ENCODE data around the gene PPFIA2.
"Not testable (repeated sequence)": the region's sequence is repeated elsewhere in the genome, so short reads cannot be mapped to it uniquely, and the experiment has no call there.

The PPFIA2 gene

GRCh38 chr12:81659310-81659709 lies 99.8 kb downstream of the PPFIA2 start:
- DNase-seq: not testable (repeated sequence)

GRCh38 chr12:81644503-81644902 lies 114.6 kb downstream of the PPFIA2 start:
- peak; percentile 42 for DNase-seq

DNA sequence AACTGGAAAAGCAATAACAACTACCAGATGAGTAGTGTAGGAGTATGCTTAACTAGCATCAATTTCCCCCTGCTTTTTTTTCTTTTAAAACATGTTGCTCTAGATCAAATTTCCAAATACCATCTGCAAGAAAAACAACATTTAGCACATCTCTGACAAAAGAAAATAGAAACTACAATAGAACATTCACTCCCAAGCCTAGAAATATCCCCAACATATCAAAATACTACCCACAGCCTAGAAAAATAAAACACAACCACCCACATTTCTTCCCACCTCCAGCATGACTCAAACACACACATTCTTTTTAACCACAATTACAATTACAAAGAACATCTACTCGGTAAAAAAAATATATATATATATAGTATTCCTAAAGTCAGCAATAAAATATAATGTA lies 120.0 kb downstream of the PPFIA2 start:
- DNase-seq: peak; percentile 60

DNA sequence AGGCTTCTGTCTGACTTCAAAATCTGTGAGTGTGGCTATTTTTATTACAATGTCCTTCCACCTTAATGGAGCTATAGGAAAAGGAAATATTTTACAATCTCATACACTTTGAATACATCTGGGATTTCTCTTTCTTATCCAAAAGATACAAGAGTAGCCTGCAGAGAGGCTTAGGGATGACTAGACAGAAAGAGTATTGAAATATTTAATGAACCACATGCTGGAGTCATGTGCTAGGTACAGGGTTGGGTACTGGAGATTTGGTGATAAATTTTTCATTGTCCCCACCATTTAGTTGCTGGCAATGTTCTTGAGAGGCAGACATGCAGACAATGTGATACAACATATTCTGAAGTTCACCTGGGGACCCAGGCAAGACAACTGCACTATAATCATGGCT lies 126.0 kb downstream of the PPFIA2 start:
- no peak for DNase-seq

- DNase-seq: peak; percentile 75
Measured at GRCh38 chr12:81627336-81628189, 131.6 kb downstream of the PPFIA2 start.

GRCh38 chr12:81626406-81626805 lies 132.7 kb downstream of the PPFIA2 start:
- DNase-seq: no peak

- no peak for DNase-seq
Measured at GRCh38 chr12:81617915-81618314, 141.2 kb downstream of the PPFIA2 start.

- no peak for DNase-seq
Measured at GRCh38 chr12:81615026-81615588, 144.0 kb downstream of the PPFIA2 start.

DNA sequence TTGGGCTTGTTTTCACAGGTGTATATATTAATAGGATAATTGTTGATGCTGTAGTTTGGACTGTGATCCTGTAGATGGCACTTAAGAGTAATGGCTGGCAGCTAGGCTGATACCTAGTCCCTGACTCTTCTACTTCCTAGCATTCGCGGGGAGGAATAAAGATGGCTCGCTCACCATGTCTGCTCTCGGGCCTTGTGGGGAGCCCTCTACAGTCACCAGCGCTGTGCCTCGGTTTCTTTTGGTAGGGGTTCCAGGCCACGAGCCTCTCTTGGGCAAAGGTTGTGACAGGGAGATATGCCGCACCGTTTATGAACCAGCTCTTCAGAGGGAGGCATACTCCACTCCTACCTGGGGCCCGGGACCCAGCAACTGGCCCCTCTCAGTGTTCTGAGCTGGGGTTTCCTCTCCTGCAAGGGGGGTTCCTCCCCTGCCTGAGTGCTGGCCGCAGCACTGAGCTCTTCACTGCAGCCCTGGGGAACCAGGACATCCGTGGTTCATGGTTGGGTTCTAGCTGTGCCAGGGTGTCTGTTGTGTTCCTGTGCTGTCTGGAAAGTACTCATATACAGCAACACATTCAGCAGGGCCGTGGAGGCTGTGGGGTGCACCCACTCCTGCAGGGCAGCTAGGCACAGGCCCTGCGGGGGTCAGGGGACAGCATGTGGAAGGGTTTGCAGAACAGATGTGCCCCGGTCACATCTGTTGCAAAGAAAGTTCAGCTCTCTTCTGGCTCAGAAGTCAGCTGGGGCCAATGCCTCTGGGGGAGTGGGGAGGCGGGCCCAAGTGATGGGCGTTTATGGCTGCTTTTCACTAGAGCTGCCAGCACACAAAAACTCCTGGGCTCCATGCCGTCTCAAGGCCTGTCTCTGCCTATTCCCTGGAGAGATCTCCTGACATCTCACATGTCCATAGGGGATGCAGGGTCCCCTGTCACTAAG lies 147.9 kb downstream of the PPFIA2 start:
- DNase-seq: peak; percentile 8

DNA sequence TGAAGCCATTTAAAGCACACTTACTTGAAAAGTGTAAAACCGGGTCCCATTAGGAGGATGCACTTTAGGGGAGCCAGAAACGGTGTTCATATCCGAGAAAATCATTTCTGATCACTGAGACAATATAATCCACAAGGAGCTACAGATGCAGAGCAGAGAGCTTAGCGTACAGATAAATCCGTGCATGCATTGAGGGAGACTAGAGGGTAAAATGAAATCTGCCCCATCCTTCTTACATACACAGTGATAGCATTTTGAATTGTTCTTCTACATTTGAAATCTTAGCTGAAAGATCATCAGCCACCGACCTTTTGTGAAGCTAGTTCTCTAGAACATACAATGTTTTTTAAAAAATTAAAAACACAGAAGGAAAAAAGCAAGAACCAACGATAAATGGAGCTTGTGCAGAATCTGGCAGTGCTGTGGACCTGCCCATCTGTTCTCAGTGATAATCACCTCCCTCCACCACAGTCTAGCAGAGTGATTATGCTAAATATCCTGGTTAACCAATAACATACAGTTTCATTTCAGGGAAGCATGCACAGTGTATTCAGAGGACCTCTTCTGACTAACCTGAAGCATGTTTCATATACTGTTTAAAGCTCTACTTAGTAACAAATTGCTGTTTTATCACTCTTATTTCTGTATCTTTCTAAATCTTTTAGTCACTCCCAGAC lies 161.1 kb downstream of the PPFIA2 start:
- no peak for DNase-seq

GRCh38 chr12:81596558-81596957 lies 162.6 kb downstream of the PPFIA2 start:
- no peak for DNase-seq

GRCh38 chr12:81591256-81591655 lies 167.9 kb downstream of the PPFIA2 start:
- no peak for DNase-seq

GRCh38 chr12:81590703-81591102 lies 168.4 kb downstream of the PPFIA2 start:
- not testable (repeated sequence) for DNase-seq

GRCh38 chr12:81588235-81589008 lies 170.7 kb downstream of the PPFIA2 start:
- DNase-seq: no peak

DNA sequence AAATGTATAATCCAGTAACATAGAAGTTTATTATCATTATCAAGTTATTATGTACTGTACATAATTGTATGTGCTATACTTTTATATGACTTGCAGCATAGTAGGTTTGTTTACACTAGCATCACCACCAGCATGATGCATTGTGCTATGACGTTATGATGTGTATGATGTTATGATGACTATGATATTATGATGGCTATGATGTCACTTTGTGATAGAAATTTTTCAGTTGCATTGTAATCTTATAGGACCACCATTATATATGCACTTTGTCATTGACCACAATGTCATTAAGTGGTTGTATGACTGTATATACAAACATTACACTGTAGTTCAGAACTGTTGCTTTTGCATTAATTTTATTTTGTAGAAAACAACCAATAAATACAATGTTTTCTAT lies 173.4 kb downstream of the PPFIA2 start:
- no peak for DNase-seq

DNA sequence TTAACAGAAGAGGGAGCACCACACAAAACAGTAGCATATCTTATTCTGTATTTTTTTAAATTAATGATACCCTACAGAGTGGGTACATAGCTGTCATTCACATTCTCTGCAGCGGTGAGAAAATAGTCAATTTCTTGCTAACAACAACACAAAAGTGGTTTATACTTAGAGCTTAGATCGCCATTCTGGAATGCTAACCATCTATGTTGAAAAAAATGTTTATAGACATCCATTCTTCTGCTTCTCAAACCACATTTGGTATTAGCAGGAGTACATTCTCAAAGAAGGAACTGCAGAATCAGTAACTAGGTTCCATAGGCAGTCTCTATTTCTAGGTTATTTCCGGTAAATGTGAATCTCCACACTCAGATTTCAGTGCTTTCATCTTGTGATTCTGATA lies 185.9 kb downstream of the PPFIA2 start:
- no peak for DNase-seq

DNA sequence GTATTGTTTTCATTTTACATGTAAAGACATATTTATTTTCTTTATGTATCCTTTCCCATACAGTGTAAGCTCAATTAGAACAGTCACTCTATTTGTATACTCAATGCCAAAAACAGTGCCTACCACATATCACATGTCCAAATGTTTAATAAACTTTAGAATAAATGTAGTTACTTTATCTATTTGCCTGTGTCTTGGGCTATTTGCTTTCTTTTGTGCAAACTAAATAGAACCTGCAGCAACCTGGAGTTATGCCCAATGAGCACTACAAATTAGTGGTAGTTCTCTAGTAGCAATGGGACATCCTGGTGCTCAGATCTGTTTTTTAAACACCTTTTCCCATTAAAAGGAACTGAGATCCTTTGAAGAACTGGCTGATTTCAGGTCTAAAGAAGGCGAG lies 186.7 kb downstream of the PPFIA2 start:
- DNase-seq: no peak

DNA sequence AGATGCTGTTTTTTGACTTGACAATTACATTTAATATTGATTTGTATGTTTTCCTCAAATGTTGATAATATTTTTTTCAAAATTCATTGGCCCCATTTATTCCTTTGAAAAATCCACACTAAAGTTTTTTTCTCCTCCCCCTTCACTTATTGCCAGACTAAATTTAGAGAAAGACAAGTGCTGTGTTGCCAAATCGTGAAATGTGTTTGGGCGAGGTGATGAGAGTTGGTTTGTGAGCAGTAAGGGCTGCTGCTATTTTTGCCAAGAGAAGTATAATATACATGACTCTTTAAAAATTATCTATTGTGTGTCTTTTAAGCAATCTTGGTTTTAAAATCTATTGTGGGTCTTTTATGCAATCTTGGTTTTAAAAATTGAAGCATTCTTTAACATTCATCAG lies 188.9 kb downstream of the PPFIA2 start:
- no peak for DNase-seq

GRCh38 chr12:81564237-81564636 lies 194.9 kb downstream of the PPFIA2 start:
- DNase-seq: no peak

GRCh38 chr12:81558031-81558430 lies 201.1 kb downstream of the PPFIA2 start:
- DNase-seq: no peak

GRCh38 chr12:81546811-81547210 lies 212.3 kb downstream of the PPFIA2 start:
- DNase-seq: no peak

GRCh38 chr12:81543621-81544139 lies 215.5 kb downstream of the PPFIA2 start:
- DNase-seq: no peak

All from kidney glomerular epithelial cell (primary cell).